ENCODE results near the gene ARHGEF4. TPM values are rescaled to one million over a fixed set of nuclear protein-coding genes. Genes with fewer than 3 reads are reported as not detected.

Gene ARHGEF4
- total and polyA plus RNA-seq, 2 donors (not counting 3 experiments of a cell fraction or from before 2014, with no cell fraction given) = not detected

GRCh38 chr2:131093006-131093695, 256.4 kb downstream of the ARHGEF4 start, which contains the start of gene FAM168B:
FAM168B (minus strand) TSS chr2:131093460; CDS start chr2:131082646, 10,814 bp downstream.
- Histone ChIP-seq H3K27ac (ENCODE audit: insufficient read depth, low read depth, low read length) (peak within 1 kb of the TSS; percentile 92), H2AFZ (ENCODE audit: low read depth, low read length) (peak within 1 kb of the TSS; percentile 91), H3K9me3 (replicated peaks; ENCODE audit: control insufficient read depth, insufficient read depth, low read length) (no peaks in the 10 kb centered on the region), H3K4me2 (ENCODE audit: insufficient read depth, low read length) (peak within 1 kb of the TSS; percentile 100), H3K36me3 (ENCODE audit: control insufficient read depth in 2 of 2, extremely low read depth in 1 of 2, insufficient read depth in 2 of 2, low read length in 2 of 2) (peaks cover 2 to 3% of the 10 kb centered on the region in 2 experiments), H3K4me3 (replicated peaks in 1 of 3; ENCODE audit: insufficient read depth in 1 of 3, low read depth in 1 of 3, low read length in 3 of 3) (peak within 1 kb of the TSS; percentile 92 to 100 (median 99)), H3K4me1 (ENCODE audit: control insufficient read depth, extremely low read depth, insufficient read depth, low read length) (peaks cover 10% of the 10 kb centered on the region), H3K9ac (replicated peaks; ENCODE audit: extremely low read depth, insufficient read depth, low read length) (peak within 1 kb of the TSS; percentile 99), H4K20me1 (replicated peaks; ENCODE audit: control insufficient read depth, extremely low read depth, insufficient read depth, low read length) (peaks cover 3% of the 10 kb centered on the region), H3K27me3 (ENCODE audit: control insufficient read depth in 2 of 2, insufficient read depth in 2 of 2, low read length in 2 of 2) (no peaks in the 10 kb centered on the region), H3K79me2 (ENCODE audit: control insufficient read depth, insufficient read depth, low read length) (peaks cover 49% of the 10 kb centered on the region), H3K9me1 (replicated peaks; ENCODE audit: control insufficient read depth, extremely low read depth, insufficient read depth, low read length) (no peaks in the 10 kb centered on the region)
- CTCF ChIA-PET = interaction anchor here (0.9 to 2.1 kb wide), 4 partner anchors 10 to 296 kb away, joined by 4 to 7 read pairs (median 5); partner anchors contain the start of gene PLEKHB2
- FAIRE-seq = peak; percentile 83
- POLR2A ChIA-PET = interaction anchor here (0.7 to 1.0 kb wide), 3 partner anchors 10 to 13 kb away, joined by 3 to 7 read pairs (median 3); partner anchors contain the start of gene PLEKHB2
- DNase-seq (ENCODE audit: low read depth, low spot score) = peak; percentile 90
- intact Hi-C loops (cut with micrococcal nuclease) (loop anchor here (1.0 to 10.0 kb wide), 2 partner anchors 12 to 748 kb away; partner anchors contain the start of genes IMP4 and PLEKHB2), dilution Hi-C loops (cut with MboI; ENCODE audit: extremely low pct_ligation_motif_present, low sequenced_read_pairs) (no loop called here)
- TF ChIP-seq EZH2 (IDR thresholded peaks at IDR 0.05; ENCODE audit: borderline replicate concordance, low read depth, low read length, severe bottlenecking) = no peak
- peak; percentile 68 for TF ChIP-seq POLR2A (IDR thresholded peaks at IDR 0.05; ENCODE audit: low read depth, low read length)
- peak; percentile 80 for TF ChIP-seq MAX (IDR thresholded peaks at IDR 0.05; ENCODE audit: insufficient read depth, insufficient read length)
- TF ChIP-seq MYC (IDR thresholded peaks at IDR 0.05; ENCODE audit: low read depth, low read length) = no peak
- peak; percentile 96 for TF ChIP-seq POLR2AphosphoS5 (IDR thresholded peaks at IDR 0.05; ENCODE audit: insufficient read depth, low read depth, low read length)
- BruUV-seq (replicated peaks) = no TSS peak

Data from endothelial cell of umbilical vein (primary cell).